ENCODE data around the gene ALK. TPM values are rescaled to one million over a fixed set of nuclear protein-coding genes. Genes with fewer than 3 reads are reported as not detected.

The ALK gene
- total and polyA plus RNA-seq, 2 experiments from 2014 or later, result 0.35 TPM; not detected in 1

GRCh38 chr2:29755829-29756228 lies 165.6 kb downstream of the ALK start:
- Histone ChIP-seq H3K27ac (ENCODE audit: low read depth) (no peak overlapping the region), H3K4me1 (ENCODE audit: insufficient read depth) (no peaks in the 10 kb centered on the region), H3K79me2 (replicated peaks; ENCODE audit: insufficient read depth) (no peaks in the 10 kb centered on the region), H3K4me2 (no peak overlapping the region), H3K9me2 (ENCODE audit: insufficient read depth) (no peaks in the 10 kb centered on the region), H3F3A (replicated peaks; ENCODE audit: low read depth) (no peaks in the 10 kb centered on the region), H3K4me3 (no peak overlapping the region), H2AFZ (peak overlapping the region; percentile 86; the same call in 1 of the 2 replicates), H4K20me1 (replicated peaks; ENCODE audit: insufficient read depth) (no peaks in the 10 kb centered on the region), H3K27me3 (ENCODE audit: insufficient read depth) (no peaks in the 10 kb centered on the region), H3K36me3 (ENCODE audit: insufficient read depth) (no peaks in the 10 kb centered on the region)
- H3K9me3 Mint-ChIP-seq, result no peaks in the 10 kb centered on the region
- H3K4me1 Mint-ChIP-seq, result 0 out of 3 replicates have a peak, but pooled peaks cover 2% of the 10 kb centered on the region
- H3K27ac Mint-ChIP-seq, result no peak overlapping the region
- no peaks in the 10 kb centered on the region for H3K27me3 Mint-ChIP-seq (ENCODE audit: insufficient read depth, low read depth, poor library complexity)
- no peak for TF ChIP-seq ZNF331 (CRISPR knock-in tag; IDR thresholded peaks at IDR 0.05; ENCODE audit: low read depth)
- ATAC-seq, result no peak
- no peak overlapping the region for H3K4me3 Mint-ChIP-seq
- H3K36me3 Mint-ChIP-seq (ENCODE audit: low read depth), result no peaks in the 10 kb centered on the region
- no peak for DNase-seq (ENCODE audit: low spot score)

DNA sequence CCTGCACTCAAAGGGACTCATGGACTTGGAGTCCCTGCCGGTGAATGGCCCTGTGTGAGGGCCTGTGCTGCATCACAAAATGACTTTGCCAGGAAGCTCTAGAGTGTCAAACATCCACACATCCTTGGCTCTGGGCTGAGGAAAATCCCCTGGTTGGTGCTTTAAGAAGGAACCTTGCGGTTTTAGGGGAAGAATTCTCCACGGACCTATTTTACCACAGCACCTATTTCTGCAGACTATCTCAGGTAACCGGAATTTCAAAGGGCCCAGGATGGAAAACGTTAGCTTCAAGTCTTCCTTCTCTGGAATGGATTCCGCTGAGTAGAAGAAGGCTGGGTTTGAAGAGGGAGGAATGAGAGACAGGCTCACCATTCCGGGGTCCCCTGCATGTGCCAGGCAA lies 166.2 kb downstream of the ALK start:
- Histone ChIP-seq H3K4me2 (no peak overlapping the region), H3K27me3 (ENCODE audit: insufficient read depth) (no peaks in the 10 kb centered on the region), H4K20me1 (replicated peaks; ENCODE audit: insufficient read depth) (no peaks in the 10 kb centered on the region), H3K4me1 (ENCODE audit: insufficient read depth) (no peaks in the 10 kb centered on the region), H2AFZ (peak overlapping the region; percentile 86), H3K9me2 (ENCODE audit: insufficient read depth) (no peaks in the 10 kb centered on the region), H3F3A (replicated peaks; ENCODE audit: low read depth) (no peaks in the 10 kb centered on the region), H3K79me2 (replicated peaks; ENCODE audit: insufficient read depth) (no peaks in the 10 kb centered on the region), H3K36me3 (ENCODE audit: insufficient read depth) (no peaks in the 10 kb centered on the region), H3K4me3 (no peak overlapping the region), H3K27ac (ENCODE audit: low read depth) (no peak overlapping the region)
- Mint-ChIP-seq H3K4me1 (0 out of 3 replicates have a peak, but pooled peaks cover 2% of the 10 kb centered on the region), H3K4me3 (no peak overlapping the region), H3K36me3 (ENCODE audit: low read depth) (no peaks in the 10 kb centered on the region), H3K9me3 (no peaks in the 10 kb centered on the region), H3K27me3 (ENCODE audit: insufficient read depth, low read depth, poor library complexity) (no peaks in the 10 kb centered on the region), H3K27ac (no peak overlapping the region)
- TF ChIP-seq JUNB (IDR thresholded peaks at IDR 0.05; ENCODE audit: unreplicated experiment) (no peak), CREB1 (CRISPR knock-in tag; IDR thresholded peaks at IDR 0.05; ENCODE audit: low read depth) (no peak), STAT1 (IDR thresholded peaks at IDR 0.05; ENCODE audit: unreplicated experiment) (no peak), EZH2 (IDR thresholded peaks at IDR 0.05; ENCODE audit: low read depth, unreplicated experiment) (no peak), NANOG (IDR thresholded peaks at IDR 0.05; ENCODE audit: borderline replicate concordance) (no peak), ZNF331 (CRISPR knock-in tag; IDR thresholded peaks at IDR 0.05; ENCODE audit: low read depth) (no peak), ZNF114 (CRISPR knock-in tag; IDR thresholded peaks at IDR 0.05) (no peak), EZH2phosphoT487 (IDR thresholded peaks at IDR 0.05; ENCODE audit: unreplicated experiment) (no peak)
- TF ChIP-seq, protein P1, sequence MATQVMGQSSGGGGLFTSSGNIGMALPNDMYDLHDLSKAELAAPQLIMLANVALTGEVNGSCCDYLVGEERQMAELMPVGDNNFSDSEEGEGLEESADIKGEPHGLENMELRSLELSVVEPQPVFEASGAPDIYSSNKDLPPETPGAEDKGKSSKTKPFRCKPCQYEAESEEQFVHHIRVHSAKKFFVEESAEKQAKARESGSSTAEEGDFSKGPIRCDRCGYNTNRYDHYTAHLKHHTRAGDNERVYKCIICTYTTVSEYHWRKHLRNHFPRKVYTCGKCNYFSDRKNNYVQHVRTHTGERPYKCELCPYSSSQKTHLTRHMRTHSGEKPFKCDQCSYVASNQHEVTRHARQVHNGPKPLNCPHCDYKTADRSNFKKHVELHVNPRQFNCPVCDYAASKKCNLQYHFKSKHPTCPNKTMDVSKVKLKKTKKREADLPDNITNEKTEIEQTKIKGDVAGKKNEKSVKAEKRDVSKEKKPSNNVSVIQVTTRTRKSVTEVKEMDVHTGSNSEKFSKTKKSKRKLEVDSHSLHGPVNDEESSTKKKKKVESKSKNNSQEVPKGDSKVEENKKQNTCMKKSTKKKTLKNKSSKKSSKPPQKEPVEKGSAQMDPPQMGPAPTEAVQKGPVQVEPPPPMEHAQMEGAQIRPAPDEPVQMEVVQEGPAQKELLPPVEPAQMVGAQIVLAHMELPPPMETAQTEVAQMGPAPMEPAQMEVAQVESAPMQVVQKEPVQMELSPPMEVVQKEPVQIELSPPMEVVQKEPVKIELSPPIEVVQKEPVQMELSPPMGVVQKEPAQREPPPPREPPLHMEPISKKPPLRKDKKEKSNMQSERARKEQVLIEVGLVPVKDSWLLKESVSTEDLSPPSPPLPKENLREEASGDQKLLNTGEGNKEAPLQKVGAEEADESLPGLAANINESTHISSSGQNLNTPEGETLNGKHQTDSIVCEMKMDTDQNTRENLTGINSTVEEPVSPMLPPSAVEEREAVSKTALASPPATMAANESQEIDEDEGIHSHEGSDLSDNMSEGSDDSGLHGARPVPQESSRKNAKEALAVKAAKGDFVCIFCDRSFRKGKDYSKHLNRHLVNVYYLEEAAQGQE (IDR thresholded peaks at IDR 0.05; ENCODE audit: unreplicated experiment), result no peak
- no peak for ATAC-seq
- no peak for DNase-seq (ENCODE audit: low spot score)
